GM10266 (cell line): ENCODE data around the gene PHLPP1.

ENCODE experiments used
- DNase-seq: peaks from one replicate; pipeline ENCODE4 v3.0.0; 2012; ENCODE audit errors: extremely low spot score
- CTCF ChIP-seq: IDR thresholded peaks from 2 replicates; pipeline ENCODE4 v1.5.1; 2012; ENCODE audit warnings: mild to moderate bottlenecking, low read depth; ENCODE audit not compliant: control insufficient read depth, insufficient read depth; ENCODE audit errors: missing control alignments

The PHLPP1 gene

GRCh38 chr18:62717925-62718800 is 2.8 kb downstream of the PHLPP1 start:
- DNase-seq, result no peak
- no peak for TF ChIP-seq CTCF

- DNase-seq, result no peak
Observed at GRCh38 chr18:62720048-62720447, 4.7 kb downstream of the PHLPP1 start.

GRCh38 chr18:62720766-62721613 is 5.6 kb downstream of the PHLPP1 start:
- no peak for DNase-seq
- no peak for TF ChIP-seq CTCF

More at GRCh38 chr18:62720048-62720447, 4.7 kb downstream of the PHLPP1 start:
- TF ChIP-seq CTCF, result no peak

- TF ChIP-seq CTCF, result no peak
Observed at GRCh38 chr18:62721839-62722795, 6.8 kb downstream of the PHLPP1 start.

GRCh38 chr18:62723666-62724281 is 8.4 kb downstream of the PHLPP1 start:
- no peak for TF ChIP-seq CTCF
- DNase-seq, result no peak

More at GRCh38 chr18:62721839-62722795, 6.8 kb downstream of the PHLPP1 start:
- no peak for DNase-seq

- TF ChIP-seq CTCF, result no peak
Observed at GRCh38 chr18:62725896-62726295, 10.6 kb downstream of the PHLPP1 start.

More at GRCh38 chr18:62725896-62726295, 10.6 kb downstream of the PHLPP1 start:
- no peak for DNase-seq
